ENCODE measurements around the gene PRDM16.
"Not testable (repeated sequence)": the region's sequence is repeated elsewhere in the genome, so short reads cannot be mapped to it uniquely, and the experiment has no call there.

The PRDM16 gene

DNA sequence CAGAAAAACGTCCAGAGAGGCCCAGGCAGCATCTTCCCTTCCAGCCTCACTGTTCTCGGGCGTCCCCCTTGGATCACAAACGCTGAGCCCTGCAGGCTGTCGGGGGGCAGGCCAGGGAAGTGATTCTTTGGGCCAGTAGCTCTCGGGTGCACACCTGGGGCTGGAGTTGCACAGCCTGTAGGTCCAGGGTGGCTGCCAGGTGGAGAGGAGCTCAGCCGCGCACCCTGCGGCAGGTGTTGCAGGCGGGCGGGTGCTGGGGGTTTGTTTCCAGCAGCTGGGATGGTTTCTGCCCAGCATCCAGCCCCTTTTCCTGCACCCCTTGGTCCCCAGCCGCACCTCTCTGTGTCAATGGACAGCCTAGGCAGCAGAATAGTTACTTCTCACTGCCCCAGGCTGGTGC lies 15.7 kb downstream of the PRDM16 start:
- no peak for DNase-seq

DNA sequence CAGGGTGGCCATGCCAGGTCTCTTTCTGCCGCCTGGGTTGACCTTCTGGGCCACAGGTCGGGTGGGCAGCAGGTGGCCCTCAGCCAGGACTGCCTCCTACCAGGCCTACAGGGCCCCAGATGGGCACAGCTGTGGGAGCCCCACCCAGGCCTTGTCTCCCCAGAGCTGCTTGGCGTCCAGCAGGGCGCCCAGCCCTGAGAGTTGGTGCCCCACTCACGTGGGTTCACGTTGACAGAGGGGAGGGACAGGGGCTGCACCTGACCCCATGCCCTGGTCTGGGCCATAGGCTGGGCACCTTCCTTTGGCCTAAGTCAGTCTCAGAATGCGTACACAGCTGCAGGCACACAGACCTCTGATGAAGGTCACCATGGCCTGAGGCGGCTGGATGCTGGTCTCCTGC lies 16.7 kb downstream of the PRDM16 start:
- DNase-seq, result no peak

DNA sequence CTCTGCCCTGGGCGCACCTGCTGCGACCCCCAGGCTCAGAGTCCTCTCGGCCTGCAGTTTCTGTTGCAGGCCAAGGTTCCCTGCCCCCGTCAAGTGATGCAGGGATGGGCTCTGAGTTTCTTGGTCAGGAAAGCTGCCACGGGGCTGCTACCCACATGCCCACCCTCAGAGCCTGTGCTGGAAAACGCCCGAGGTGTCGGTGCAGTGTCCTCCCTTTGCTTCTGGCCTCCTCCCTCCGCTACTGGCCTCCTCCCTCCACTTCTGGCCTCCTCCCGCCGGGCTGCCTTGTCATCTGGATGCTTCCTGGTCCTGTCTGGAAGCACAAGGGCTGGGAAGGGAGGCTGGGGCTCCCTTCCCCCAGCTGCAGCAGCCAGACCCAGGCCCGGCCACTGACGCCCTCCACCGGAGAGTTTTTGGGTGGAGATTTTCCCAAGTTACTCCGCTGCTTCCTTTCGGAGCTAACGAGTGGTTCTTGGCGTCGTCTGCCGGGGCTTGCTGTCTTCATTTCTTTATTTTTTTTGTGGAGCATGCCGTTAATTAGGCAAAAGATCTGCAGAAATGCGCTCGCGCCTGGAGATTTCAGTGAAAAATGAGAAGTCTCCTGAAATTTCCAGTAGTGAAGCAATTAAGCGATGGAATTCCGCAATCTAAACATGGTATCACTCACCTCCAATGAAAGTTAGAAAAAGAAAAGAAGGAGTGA lies 17.4 kb downstream of the PRDM16 start:
- DNase-seq, result no peak

DNA sequence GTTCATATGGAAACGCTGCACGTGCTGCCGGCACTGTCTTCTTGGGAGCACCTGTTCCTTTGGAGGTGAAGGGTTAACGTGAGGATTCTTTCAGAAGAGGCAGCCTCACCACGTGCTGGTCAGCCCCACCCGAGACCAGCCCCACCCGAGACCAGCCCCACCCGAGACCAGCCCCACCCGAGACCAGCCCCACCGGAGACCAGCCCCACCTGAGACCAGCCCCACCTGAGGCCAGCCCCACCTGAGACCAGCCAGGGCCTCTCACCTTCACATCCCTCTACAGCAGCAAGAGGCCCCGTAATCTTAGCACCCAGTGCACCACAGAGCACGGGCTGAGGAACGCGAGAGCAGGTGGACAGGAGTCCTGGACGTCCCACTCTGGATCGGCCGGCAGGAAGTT lies 18.0 kb downstream of the PRDM16 start:
- DNase-seq, result no peak

DNA sequence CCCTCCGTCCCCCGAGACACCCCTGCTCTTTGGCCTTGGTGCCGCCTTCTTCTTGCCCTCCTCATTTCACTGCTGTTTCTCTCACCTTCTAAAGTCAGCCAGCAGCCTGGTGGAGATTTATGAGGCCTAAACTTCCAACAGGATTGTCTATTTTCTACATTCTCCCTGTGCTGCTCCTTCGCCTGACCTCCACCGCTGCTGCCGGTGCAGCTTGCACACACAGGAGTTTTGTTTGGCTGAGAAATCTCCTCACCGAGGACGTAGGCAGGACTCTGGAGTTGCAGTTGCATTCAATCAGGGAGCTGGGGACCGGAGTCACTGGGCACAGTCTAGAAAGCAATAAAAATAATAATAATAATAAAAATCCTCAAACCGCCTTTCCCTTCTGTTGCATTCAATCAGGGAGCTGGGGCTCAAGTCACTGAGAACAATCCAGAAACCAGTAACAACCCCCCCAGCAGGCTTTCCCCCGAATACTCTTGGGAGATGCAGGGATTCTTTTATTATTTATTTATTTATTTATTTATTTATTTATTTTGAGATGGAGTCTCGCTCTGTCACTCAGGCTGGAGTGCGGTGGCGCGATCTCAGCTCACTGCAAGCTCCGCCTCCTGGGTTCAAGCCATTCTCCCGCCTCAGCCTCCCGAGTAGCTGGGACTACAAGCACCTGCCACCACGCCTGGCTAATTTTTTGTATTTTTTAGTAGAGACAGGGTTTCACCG lies 19.1 kb downstream of the PRDM16 start:
- DNase-seq, result not testable (repeated sequence)

DNA sequence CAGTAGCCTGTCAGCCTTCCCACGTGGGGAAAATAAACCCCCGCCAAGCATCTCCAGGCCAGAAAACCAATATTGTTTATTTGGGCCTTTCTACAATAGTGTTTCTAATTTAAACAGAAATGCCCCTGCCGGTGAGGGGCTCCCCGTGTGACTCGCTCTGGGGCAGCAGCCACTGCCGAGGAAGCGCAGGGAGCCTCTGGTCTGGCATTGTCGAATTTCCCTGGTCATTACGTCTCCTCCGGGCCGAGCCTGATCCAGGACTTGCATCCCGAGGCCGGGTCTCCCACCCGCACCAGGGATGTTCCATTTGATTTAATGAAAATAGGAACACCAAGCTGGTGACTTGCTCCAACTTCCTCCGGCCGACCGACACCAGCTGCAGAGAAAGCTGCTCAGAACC lies 20.5 kb downstream of the PRDM16 start:
- no peak for DNase-seq

DNA sequence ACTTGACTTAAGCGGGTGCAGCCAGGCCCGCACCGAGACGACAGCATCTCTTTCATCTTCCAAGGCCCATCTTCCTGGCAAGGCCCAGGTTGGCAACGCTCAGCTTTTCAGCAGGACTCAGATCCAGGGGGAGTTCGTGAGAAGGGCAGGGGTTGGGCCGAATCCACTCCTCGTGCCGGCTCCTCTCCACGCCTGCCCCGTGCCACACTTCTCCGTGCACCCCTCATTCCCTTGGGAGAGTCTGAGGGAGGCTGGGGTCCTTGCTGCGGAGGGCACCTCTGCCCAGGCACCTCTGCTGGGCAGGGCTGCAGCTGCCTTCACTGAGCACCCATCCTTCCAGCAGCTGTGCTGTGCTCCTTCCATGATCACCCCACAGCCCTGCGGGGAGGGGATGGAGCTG lies 22.3 kb downstream of the PRDM16 start:
- no peak for DNase-seq

DNA sequence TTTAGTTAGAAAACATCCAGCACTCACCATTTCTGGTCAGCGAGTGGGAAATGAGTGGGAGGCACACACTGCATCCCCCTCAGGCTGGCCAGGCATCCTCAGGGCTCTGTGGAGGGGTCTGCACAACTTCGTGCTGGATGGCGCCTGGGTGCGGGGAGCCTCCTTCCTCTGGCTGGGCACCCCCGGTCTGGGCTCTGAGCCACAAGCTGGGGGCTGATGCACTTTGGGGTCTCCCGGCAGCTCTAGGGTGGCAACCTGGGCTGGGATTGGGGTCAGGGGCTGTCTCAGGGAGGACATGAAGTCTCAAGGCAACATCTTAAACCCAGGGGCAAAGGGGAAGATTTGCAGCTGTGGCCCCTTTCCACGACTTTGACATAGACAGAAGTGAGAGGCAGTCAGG lies 23.5 kb downstream of the PRDM16 start:
- no peak for DNase-seq

DNA sequence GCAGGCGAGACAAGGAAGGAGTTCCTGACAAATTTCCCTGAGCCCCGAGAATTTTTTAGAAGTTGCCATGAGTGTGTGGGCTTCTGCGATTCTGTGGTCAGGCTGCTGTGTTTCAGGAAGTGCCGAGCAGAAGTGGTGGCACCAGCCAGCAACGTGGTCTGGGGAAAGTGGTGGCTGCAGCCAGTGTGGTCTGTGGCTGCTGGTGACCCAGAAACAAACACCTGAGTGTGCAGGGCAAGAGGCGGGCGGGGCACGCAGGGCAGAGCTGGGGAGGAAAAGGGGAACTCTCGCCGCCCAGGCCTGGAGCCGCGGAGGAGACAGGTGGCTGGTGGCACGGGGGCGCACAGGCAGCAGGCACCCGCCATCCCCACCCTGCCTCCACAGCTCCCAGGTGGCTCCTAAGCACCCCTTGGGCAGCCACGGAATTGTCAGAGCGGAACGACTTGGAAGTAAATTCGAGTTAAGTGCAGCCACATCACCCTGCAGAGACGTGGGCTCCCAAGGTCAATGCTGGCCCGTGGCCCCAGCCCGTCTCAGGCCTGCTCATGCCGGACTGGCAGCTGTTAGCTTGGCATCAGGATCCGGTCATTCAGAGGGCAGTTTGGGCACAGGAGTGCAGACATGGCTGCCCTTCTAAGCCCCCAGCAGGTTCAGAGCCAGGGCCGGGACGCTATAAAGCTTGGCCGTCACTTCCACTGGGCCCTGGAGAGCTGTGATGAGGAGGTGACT lies 25.1 kb downstream of the PRDM16 start:
- DNase-seq, result no peak

DNA sequence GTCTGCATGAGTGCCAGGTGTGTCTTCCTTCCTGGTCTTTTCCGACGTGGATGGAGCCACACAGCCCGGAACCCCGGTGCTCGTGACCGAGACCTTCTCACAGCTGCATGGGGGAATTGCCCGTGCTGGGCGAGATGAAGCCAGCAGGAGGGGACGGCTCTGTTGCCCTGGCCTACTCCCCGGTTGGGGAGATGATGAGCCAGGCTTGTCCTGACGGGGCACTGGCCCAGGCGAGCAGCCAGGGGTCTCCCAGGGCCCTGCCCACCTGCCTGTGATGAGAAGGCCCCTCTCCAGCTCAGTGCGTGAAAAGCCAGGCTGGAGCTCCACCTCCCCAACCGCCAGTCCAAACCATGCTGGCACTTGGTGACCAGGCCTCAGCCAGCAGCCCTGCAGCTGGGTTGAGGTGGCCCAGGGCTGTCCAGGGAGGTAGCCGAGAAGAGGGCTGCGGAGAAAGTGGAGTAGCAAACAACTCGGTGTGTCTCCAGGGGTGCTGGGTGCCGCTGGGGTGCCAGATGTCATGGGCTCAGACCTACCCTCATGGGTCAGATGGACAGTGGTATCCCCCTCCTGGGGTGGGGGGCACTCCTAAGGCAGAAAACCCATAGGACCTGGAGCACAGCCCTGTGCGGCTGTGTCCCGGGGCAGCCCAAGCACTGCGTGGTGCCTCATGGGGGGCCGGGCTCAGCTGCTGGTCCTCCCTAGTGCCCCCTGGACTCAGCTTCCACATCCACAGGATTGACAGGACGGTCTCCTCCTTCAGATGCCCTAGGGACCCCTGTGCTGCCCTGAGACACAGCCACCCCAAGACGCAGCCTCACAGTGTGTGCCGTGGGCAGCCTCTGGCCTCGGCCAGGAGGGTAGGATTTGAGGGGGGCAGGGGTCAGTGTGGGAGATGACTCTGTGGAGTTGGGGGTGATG lies 26.1 kb downstream of the PRDM16 start:
- no peak for DNase-seq

DNA sequence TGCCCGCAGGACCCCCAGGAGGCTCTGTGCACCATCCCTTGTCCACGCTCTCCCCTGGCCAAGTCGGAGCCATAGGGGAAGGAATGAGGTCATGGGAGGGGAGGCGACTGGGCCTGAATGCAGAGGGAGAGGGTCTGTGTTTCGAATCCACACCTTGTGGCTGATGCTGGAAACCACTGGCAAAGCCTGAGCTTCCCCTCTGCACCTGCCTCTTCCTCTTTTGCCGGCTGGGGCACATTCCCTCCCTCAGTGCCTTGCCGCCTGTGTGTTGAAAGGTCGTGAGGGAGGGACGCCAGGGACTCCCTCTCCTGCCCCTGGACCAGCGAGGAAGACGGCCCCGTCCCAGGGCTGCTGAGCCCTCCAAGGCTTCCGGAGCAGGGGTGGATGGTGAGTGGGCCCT lies 27.3 kb downstream of the PRDM16 start:
- DNase-seq, result no peak

DNA sequence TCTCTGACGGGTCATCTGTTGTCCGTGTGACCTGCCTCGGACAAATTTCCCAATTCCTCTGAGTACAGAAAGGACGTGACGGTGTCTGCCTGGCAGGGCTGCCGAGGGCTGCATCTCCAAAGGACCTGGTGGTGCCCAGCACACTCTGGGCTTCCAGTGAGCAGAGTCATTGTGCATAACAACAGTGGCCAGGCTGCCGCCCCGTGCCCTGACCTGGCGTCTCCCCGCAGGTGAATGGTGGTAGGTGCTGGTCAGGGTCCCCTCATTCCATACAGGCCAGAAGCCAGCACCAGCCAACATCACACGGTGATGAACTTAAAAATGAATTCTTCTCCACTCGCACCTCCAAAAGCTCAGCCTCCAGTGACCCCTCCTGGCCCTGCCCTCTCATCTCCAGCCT lies 28.2 kb downstream of the PRDM16 start:
- no peak for DNase-seq

DNA sequence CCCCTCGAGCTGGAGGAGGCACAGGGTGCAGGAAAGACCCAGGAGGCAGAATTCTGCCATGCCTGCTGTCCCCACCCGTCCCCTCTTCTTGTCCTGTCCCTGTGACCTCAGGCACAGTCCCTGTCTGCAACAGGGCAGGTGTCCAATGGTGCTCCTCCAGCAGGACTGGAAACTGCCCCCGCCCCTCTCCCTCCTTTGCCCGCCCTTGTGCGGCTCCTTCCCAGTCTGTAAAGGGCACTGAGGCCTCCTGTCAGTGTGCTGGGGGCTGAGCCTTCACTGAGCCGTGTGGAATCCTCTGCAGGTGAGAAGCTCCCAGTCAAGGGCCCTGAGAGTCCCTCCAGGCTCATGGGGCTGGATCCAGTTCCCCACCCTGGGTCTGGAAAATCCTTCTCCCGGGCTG lies 28.9 kb downstream of the PRDM16 start:
- DNase-seq, result no peak

DNA sequence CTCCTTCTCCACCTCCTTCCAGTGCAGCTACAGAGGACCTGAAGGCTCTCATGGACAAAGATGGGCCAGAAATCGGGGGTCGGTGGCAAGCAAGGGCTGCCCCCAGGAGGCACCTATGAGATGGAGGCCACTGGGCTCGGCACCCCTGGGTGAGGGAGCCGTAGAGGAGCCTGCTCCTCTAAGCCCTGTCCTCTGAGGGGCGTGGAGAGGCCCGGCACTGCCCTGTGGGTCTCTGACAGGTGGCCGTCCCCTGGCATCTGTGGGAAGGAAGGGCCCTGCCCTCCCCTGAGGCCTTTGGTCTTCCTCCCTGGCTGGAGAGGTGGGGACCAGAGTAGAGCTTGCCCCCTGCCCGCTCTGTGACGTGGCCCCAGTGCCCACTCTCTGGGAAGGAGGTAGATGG lies 30.9 kb downstream of the PRDM16 start:
- no peak for DNase-seq

DNA sequence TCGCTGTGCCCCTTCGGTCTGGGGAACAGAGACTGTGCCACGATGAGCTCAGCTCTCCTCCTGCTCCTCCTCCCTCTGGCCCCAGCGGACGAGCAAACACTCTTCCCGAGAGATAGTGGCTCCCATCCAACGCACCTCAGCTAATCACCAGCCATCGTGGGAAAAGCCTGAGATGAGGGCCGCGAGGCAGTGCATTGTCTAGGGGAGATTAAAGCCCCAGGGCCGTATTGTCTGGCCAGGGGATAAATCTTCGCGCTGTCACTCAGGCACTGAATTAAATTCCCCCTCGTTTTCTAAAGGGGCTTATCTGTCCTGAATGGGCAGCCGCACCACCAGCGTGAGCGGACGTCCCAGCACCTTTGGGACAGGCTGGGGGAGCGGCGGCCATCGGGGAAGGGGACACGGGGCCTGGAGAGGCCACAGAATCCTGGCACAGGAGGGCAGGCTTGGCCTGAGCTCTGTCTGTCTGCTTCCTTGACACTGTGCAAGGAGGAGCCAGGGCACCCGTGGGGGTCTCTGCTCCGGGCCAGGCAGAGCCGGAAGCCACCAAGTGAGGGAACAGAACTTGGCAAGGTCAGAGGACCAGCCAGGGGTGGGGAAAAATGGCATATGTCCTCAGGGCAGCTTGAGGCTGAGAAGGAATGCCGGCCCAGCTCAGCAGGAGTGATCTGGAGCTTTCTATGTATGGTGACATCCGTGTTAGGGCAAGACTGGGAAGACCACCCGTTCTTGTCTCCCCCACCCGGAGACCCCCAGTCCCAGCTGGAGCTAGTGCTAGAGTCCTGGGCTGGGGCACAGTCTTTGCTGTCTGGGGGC lies 32.3 kb downstream of the PRDM16 start:
- no peak for DNase-seq

DNA sequence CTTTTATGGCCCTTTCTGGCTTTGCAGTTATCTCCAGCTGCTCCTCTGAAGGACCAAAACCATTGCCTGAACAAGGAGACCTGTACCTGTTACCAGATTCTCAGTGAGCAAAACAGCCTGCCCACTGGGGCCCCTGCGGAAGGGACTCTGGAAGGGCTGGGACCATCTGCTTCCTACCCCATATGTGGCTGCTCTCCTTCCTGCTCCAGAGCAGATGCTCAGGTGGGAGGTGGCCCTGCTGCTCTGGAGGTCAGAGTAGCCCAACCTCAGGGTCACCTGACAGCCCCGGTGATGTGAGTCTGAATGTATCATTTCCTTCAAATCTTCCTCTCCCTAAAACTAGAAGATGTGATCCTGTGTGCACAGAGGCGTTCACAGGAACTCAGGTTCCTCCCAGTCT lies 33.6 kb downstream of the PRDM16 start:
- no peak for DNase-seq

DNA sequence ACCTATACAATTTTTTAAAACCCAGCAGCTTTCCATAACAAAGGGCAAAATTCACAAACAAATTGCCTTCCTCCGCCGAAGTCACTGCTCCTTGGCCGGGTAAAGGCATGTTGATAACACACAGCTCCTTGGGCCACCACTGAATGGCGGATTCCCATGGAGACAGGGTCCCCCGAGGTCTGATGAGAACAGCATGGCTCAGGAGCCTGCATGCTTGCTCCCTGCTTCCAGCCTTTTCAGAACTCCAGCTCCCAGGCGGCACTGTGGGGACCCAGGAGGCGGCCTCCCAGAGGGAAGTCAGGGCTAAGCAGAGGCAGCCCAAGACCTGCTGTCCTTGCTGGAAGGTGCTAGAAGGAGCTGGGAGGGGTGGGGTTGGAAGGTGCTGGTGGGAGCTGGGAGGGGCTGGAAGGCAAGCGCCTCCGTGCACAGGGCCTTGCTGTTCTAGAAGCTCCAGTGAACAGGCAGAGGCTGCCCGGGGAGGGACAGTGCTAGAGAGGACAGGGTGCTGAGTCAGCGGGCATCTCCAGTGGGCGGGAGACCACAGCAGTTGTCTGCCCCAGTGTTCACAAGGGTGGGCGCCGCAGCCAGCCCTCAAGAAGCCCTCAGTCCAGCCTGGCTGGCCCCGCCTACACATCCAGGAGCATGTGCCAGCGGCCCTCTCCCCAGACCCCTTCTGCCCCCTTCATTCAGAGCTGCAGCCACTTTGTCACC lies 35.1 kb downstream of the PRDM16 start:
- DNase-seq, result no peak

DNA sequence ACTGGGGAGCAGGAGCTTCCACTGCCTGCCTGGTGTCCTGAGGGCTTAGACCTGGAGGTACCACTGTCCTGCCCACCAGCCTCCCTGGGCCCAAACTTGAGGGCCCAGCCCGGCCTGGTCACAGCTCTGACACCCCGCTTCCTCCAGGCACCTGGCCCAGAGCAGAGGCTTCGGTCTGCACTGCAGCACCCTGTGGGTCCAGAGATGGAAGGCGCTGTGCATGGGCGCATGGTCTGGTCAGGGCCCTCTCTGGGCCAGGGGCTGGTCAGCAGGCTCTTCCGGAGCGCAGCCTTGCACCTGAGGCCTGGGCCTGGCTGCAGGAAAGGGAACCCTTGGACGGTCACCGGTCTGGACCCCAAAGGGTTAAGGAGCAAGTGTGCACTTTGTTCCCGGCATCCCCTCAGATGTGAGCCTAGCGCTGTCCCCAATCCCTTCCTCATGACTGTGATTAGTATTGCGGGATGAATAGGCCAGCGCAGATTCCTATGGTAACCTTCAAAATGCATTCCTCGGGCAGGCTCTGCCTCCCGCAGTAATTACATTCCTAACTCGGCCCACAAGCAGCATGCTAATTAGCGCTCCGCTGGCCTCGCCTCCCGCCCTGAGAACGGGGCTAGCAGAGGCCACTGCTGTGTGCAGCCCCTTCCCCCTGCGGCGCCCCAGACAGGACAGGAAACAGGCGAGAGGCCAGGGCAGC lies 36.3 kb downstream of the PRDM16 start:
- DNase-seq, result no peak

DNA sequence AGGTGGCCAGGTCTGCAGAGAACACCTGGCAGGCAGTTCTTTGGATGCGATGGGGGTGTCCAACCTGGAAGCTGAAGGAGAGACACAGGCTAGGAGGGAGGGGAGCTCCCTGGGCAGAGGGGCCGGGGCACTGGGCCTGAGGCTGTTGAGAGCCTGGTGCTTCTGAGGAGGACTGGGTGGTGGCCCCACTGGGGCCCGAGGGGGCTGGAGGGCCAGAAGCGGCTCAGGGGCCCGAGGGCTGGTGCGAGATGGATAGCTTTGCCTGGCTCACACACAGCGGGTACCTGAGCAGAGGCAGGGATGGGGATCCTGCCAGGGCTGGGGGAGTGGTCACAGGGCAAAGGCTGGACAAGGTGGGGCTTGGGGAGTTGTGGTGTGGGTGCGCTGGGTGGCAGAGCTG lies 37.2 kb downstream of the PRDM16 start:
- DNase-seq, result no peak

DNA sequence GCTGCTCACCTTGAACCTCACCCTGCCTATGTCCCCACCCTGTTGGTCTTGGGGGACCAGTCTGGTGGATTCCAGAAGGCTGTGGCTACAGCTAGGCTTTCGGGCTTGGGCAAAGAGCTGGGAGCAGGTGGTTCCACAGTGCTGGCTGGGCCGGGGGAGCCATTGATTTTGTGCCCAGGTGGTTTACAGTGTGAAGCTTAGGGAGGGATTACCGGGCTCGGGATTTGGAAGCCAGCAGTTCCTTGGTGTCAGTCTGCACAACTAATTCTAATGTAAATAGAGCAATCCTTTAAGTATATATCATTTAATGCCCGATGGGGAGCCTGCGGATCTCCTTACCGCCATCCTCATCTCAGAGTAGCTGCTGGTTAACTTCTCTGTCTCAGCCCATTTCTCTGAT lies 38.2 kb downstream of the PRDM16 start:
- DNase-seq, result no peak

DNA sequence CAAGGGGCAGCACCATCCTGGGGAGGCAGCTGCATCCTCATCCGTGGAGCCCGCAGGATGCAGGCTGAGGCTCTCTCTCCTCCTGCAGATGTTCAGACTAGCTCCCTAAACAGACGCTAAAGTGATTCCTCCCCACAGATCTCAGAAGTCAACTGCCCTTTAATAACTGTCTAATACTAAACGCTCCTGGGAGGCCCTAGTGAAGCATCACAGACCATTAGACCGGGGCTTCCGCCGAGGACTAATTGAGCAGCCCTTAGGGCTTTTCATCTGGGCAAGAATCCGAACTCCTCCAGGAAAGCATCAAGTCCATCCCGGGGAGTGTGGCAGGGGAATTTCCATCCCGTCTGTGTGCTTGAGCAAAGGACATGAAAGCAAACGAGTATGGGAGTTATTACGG lies 40.4 kb downstream of the PRDM16 start:
- no peak for DNase-seq
